ENCODE data around the gene PITPNM3.

The PITPNM3 gene

DNA sequence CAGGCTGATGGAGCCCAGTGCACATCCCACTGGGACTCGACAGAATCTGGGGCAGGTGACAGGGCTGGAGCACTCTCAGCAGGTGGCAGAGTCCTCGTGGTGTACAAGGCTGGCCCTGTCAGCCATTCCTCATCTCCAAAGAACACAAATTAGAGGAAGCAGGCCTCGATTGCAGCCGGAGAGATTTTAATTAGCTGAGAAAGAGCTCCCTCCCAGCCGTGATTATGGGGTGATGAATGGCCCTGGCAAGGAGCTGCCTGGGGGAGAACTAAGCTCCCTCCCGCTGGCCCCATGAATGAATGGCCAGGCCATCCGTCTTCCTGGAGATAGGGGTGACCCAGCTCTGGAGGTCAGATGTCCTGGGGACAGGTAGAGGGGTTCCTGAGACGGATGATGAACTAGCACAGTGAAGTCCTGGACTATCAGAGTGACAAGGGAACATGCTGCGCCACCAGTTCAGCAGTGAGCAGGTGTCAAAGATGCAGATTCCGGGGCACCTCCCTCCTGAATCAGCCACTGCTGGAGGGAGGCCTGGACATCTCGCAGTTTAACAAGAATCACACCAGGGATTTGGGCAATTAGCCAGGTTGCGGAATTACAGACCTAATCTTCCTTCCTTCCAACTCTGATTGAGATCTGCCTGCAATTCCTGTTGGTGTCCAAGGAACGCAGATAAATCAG is 76.6 kb downstream of the PITPNM3 start:
- no peak for DNase-seq (ENCODE audit: low spot score)

DNA sequence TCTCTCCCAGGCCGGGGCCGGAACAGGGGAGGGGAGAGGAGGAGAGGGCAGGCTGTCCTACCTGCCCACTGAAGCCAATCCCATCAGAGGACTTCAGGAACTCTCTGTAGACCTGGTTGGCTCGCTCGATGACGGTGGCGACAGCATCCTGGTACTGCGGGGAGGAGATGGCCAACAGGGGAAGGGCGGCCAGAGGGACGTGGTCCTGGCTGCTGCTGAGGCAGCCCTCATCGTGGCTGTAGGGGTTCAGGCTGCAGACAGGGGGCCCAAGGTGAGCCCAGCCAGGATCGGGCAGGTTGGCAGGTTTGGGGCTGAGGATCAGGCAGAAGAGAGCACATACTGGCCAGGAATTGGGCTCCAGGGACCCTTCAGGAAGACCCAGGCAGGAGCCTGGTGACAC is 77.9 kb downstream of the PITPNM3 start:
- DNase-seq (ENCODE audit: low spot score), result no peak

DNA sequence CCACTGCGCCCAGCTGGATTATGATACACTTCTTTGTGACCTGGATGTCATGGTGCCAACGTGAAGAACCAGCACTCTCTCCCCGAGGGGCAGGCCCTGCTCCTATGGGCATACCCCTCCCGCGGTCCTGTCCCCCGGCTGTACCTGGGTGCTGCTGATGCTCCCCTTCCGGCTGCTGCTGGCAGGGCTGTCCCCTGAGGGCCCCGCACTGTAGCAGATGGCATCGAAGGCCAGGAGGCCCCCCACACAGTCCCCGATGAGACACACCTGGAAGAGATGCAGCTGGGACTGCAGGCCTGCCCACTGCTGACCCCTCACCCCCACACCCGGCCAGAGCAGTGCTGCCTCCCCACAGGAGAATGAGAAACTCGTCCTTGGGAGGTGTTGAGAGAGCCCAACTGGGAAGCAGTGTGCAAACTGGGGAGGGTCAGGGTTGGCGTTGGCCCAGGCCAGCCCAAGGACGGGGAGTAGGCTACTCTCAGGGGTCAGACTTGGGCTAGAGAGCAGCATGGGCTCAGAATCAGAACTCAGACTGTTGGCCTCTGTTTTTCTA is 78.4 kb downstream of the PITPNM3 start:
- no peak for DNase-seq (ENCODE audit: low spot score)

DNA sequence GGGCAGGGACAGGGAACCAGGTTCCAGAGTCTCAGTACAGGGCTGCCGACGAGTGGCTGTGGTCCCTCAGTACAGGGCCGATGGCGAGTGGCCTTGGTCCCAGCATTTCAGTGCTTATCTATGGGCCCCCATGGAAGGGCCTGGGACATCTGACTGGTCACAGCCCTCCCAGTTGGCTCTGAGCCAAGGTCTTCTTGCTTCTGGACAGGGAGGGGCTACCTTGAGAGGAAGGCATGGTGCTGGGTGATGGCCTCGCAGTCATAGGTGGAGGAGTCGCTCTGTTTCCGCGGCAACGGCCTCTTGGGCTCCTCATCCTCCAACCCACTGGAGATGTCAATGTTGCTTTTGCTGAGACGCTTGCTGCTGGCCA is 79.6 kb downstream of the PITPNM3 start:
- no peak for DNase-seq (ENCODE audit: low spot score)

DNA sequence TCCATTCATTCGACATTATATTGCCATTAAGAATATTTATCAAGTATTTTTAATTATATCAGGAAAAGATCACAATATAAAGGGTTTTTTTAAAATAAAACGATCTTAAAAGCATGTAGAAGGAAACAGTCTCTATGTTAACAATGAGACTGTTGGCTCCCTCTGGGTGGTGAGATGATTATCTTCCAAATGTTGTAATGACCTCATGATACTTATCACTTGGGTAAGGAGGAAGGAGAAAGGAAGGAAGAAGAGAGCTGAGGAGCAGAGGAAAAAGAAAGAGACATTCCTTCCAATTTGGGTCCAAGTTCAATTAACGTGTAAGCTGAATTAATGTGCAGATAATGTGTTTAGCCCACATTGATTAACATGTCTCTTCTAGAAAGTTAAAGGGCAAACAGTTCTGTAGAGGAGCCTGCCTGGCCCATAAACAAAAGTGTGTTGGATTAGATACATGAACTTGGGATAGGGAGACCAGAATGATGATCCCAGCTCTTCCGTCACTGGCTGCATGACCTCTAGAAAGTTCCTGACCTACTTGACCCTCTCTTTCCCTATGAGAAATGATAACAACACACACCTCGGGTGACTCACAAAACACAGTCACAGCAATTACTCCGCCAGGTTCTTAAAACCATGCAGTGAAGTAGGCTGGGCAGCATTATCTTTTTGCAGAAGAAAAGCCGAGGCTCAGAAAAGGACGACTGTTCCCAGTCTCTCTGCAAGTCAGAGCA is 80.1 kb downstream of the PITPNM3 start:
- DNase-seq (ENCODE audit: low spot score), result no peak

DNA sequence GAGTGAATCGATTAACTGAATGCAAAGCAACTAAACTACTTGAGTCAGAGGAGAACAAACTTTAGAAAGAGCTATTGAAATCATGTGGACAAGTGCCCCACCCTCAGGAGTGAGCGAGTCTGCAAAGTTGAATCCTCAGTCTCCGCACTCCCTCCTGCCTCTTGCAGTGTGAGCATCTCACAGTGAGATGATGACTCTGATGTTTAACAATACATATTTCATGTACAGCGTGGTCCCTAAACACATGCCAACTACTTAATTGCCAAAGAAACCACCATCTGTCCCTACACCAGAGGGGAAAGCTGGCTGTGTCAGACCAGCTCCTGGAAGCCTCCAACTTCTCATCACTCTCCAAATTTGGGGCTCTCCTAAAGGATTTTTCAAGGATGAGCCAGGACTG is 80.9 kb downstream of the PITPNM3 start:
- no peak for DNase-seq (ENCODE audit: low spot score)

DNA sequence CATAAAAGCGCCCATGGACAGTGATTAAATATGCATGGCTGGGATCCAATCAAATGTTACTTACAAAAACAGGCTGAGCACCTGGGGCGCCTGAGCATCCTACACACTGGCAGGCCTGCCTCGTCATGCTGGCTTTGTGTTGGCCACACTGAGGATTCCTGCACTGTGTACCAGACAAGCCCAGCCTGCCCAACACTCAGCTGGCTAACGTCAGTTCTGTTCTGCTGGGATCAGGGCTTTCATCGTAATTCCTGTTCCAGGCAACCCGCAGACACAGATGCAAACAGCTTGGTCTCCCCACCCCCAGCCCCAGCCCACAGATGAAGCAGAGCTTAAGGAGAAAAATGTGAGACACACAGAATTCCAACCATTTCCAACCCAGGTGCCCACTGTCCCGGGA is 81.4 kb downstream of the PITPNM3 start:
- DNase-seq (ENCODE audit: low spot score), result no peak

DNA sequence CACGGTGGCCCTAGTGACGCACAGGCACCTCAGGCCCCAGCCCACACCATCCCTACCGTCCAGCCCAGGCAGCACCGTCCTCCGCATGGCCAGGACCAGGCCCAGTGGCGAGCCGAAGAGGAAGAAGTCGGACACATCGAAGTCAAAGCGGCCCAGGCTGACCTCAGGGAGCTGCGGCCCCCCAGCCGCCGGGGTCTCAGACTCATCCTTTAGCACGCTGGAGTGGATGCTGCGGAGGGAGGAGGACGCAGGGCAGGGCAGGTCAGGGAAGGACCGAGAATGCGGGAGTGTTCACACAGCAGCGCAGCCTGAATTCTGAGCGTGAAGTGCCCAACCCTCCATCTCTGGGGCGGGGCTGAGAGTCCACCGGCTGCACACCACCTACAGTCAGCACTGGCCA is 82.0 kb downstream of the PITPNM3 start:
- DNase-seq (ENCODE audit: low spot score), result no peak

DNA sequence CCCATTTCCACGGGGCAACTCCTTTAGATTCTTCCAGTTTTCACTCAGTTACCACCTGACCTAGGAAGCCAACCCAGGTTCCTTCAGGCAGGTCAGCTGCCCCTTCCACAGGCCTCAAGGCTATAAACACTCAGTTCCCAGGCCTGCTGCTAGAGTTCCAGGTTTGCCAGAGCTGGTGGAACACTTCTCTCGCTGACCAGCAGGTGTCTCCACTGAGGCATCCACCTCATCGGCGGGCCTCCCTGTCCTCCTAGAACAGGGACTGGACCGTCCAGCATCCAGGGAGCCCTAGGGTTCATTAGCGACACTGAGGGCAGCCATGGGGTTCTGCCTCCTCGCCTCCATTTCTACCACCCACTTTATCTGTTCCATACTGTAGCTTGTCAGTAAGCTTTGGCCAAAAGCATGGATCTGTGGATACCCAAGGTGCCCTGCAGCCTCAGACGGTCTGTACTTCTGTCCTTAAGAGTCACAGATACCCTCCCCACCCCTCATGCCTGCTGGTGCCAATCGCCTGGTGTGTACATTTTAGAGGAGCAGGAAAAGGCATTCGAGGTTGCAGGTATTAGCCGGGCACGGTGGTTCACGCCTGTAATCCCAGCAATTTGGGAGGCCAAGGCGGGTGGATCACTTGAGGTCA is 83.1 kb downstream of the PITPNM3 start:
- peak; percentile 73 for DNase-seq (ENCODE audit: low spot score)

DNA sequence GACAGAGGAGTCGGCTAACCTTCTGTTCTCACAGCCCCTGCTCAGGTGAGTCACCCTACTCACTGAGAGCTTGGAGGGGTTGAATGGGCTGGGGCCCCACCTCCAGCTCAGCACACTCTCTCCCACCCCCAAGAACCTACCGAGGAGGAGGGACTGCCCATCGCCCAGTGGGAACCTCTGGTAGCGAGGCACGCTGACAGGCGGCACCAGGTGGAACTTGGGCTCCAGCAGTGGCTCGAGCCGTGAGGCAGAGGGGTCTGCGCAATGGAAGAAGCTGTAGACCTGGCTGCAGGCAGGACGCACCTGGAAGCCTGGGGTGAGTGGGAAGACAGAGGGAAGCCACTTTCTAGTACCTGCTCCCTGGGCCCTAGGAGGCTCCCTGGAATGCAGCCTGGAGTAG is 83.8 kb downstream of the PITPNM3 start:
- no peak for DNase-seq (ENCODE audit: low spot score)

DNA sequence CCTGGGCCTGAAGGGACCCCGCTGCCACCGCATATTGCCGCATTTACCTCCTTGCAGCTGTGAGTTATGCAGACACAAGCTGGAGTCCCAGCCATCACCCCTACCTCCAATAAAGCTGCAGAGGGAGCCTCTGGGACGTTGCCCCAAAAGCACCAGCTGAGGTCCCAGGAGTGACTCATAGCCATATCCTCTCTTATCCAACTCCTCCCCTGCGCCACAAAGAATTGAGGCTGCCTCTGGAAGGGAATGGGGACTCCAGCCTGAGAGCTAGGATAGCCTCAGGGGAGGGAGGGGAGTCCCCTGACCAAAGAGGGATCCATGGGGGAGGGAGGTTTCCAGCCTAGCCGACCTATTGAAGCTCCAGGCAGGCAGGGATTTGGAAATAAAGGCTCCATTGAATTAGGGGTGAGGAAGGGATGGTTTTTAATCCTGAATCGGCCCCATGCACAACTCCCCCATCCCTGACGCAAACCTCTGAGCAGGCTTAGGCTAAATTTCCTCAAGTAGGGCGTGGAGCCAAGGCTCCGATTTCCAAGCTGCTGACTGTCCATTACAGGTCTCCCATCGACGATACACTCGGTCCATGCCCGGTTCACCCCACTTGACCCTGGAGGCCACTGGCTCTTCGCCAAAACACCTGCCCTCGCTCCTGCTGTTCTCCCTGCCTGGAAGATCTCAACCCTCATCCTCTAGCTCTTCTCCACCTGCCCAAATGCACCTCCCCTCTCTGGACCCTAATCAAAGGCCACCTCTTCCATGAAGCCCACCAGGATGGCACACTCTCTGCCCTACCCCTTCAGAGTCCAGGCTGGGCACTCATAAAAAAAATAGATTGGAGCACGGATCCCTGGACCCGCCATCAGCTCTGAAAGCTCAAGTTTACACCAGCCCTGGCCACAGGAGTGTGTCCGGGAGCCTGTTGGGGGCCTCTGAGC is 84.6 kb downstream of the PITPNM3 start:
- DNase-seq (ENCODE audit: low spot score), result peak; percentile 31

DNA sequence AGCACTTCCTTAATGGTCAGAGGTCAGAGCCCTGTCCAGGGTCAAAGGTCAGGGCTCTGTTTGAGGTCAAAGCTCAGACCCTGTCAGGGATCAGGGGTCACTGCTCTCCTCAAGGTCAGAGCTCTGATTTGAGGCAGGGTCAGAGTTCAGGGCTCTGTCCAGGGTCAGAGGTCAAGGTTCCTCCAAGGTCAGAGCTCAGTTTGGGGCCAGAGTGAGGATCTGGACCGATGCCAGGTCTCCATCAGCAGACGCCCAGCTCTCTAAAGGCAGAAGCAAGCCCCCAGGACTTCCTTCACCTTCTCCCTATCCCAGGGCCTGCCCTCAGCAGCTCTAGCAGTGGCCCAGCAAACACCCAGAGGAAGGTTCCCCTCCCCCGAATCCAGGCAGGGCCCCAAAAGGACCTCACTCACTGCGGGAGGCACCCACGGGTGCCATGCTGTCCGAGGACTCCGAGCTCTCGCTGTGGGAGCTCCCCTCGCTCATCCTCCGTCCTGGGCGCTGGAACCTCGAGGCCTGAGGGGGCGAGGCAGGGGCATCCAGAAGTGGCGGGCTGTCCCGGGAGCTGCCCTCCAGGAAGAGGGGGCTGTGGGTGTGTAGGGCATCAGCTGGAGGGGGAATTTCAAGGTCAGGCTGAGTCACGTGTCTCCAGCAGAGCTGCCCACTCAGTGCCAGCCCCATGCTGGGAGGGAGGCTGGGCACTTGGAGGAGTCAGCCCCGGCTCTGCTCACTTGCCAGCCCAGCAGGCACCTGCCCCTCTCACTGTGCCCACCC is 85.4 kb downstream of the PITPNM3 start:
- no peak for DNase-seq (ENCODE audit: low spot score)

DNA sequence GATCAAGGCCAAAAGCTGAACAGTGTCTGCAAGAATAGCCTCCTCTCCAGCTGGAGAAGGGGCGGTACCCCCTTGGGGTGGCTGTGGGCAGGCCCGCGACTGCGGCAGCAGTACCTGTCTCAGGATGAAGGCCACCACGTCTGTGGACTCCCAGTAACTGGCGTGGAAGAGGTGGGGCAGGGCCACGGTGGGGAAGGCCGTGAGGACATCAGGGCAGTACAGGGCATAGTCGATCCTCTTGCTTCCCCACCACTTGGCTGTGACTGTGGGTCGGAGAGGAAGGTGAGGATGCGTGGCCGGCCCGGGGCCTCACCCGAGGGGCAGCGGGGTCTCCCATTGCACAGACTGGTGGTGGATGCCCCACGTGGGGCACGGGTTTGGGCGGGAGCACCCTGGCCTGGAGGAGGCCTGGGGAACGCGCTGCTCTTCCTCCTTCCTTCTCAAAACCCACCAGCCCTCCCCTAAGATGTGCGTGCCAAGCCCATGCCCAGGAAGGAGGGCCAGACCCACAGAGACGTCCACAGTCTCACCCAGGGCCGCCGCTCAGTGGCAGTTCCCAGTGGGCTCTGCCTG is 86.1 kb downstream of the PITPNM3 start:
- no peak for DNase-seq (ENCODE audit: low spot score)

DNA sequence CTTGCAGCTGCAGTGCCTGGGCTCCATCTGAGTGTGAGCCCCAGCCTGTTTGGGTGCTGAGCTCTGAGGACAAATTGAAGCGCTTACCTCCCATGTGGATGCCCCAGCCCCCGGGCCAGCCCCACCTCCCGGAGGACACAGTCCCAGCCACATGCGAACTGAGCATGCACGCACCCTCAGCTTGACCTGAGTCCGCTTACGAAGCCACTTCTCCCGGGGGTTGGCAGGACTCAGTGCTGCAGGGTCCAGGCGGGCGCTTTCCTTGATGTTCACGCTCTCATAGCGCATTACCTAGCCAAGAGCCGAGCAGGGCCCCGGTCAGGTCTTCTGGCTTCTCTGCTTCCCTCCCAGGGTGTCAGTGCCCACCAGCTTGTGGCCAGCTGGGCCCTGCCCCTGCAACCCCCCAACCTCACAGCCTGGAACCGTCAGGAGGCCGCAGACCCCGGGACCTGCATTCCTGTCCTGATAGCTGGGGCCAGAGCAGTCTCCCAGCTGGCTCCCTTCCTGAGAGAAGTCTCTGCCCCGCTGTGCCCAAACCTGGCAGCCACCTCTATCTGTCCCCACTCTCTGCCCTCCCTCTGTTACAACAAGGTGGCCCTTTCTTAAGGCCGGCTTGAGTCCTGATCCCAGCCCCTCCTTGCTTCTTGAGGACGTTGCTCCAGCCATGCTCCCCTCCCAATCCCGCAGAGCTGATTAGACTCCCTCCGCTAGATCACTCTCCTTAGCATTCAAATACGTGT is 88.1 kb downstream of the PITPNM3 start:
- DNase-seq (ENCODE audit: low spot score), result no peak

DNA sequence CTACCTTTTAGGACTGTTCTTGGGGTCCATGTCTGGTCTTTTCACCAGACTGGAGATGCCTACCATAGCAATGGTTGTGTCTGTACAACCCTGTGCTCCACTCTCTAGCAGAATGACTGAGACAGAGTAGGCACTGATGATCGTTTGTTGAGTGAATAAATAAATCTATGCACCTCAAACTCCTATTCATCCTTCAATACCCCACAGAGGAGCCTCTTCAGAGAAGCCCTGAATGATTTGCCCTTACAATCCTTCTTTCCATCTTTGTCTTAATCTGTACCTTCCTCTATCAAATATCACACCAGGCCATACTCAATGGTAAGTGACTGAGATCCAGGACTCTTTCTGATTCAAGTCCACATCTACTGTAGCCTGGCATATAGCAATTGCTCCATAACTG is 88.8 kb downstream of the PITPNM3 start:
- no peak for DNase-seq (ENCODE audit: low spot score)

DNA sequence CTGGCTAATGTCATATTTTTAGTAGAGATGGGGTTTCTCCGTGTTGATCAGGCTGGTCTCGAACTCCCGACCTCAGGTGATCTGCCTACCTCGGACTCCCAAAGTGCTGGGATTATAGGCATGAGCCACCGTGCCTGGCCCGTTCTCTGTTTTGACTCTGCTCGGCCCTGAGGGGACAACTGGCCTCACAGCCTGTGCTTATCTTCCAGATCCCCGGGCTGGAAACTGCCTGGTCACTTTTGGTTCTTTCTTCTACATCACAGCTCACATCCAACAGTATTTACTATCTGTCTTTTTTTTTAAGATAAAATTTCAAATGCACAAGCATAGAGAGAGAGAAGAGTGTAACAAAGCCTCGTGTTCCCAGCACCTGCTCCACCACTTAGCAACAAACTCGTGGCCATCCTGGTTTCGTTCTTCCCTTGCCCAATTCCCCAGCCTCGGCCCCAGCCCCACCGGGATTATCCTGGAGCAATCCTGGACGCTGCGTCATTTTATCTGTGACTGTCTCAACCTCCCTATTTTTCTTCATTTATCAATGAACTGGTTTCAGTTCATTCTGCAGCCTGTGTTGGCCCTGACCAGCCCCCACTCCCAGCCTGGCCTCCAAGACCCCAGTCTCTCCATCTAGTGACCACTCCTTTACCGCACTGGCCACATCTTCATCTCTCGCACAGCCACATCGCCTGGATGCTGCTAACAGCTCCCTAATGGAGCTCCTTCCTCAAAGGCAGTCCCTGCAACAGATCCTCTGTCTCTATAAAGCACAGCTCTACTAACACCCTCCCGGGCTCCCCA is 91.0 kb downstream of the PITPNM3 start:
- DNase-seq (ENCODE audit: low spot score), result no peak

DNA sequence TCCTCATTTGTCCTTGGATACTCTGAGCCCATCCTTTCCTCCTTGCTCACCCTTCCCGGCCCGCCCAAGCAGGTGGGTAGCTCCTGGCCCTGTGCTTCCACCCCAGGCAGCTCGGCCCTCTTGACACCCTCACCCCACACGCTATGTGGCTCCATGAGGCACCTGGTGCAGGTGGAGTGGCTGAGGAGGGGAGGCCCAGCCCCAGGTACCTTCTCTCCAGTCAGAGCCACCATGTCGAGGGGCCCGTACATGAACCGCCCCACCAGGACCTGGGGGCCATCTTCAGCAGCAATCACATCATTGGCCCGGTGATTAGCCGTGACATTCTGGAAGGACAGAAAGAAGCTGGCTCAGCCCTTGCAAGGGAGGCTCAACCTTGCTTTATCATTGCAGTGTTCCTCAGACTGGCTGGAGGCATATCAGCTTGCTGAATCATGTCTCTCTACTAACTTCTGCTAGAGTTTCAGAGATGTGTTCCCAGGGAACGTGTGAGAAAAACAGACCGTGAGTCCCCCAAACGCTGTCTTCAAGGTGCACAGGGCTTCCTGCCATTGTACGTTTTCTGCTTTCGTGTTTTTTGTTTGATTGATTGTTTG is 91.8 kb downstream of the PITPNM3 start:
- no peak for DNase-seq (ENCODE audit: low spot score)

DNA sequence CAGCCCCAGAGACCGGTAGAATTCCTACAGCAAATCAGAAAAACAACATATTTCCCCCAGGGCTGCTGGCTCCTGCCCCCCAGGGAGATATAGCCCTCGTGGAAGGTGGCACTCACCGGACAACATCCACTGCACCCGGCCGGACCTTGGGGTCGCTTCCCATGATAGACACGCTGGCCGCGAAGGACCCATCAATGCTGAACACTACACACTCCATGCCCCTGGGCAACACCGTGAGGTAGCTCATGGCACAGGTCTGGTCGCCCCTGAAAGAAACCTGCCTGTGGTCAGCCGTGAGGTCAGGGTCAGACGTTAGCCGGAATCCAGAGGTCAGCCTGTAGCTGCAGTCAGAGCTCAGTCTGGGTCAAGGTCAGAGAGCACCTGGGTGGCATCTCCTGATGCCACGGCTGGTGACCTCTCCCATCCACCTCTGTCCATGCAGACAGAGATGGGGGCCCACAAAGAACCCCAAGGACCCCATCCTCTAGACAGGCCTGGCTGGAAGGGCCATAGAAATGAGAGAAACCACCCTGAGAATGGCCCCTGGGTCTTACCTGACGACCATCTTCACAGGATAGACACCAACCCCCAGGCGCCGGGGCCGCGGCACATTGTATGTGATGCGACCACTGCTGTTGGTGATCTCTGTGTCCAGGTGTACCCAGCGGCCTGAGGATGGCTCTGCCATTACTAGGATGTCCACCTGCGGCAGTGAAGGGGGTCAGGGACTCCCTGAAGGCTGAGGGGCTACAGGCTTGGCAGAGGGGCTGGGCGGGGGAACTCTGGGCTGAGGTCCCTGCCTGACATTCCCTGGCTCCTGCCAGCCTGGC is 92.5 kb downstream of the PITPNM3 start:
- DNase-seq (ENCODE audit: low spot score), result no peak
